ENCODE data around the gene SESTD1. TPM values are rescaled to one million over a fixed set of nuclear protein-coding genes. Genes with fewer than 3 reads are reported as not detected.

Gene SESTD1
- total and polyA plus RNA-seq, 2 of the 4 experiments (the other 2 are of a cell fraction): 8.4 to 12.7 TPM

GRCh38 chr2:179298666-179299065 lies 34.0 kb upstream of the SESTD1 start:
- Histone ChIP-seq H4K8ac (ENCODE audit: low read depth in 2 of 2, low read length in 2 of 2) (no peak overlapping the region), H3K9me1 (ENCODE audit: insufficient read depth, low read length) (no peaks in the 10 kb centered on the region), H3K9ac (ENCODE audit: low read depth, low read length) (no peak overlapping the region), H3K27me3 (ENCODE audit: control insufficient read depth, insufficient read depth, low read length) (no peaks in the 10 kb centered on the region), H3K4ac (ENCODE audit: low read depth, low read length) (no peak overlapping the region), H4K20me1 (ENCODE audit: insufficient read depth, low read length) (no peaks in the 10 kb centered on the region), H3K9me3 (ENCODE audit: control insufficient read depth, insufficient read depth, low read length) (no peaks in the 10 kb centered on the region), H2AFZ (replicated peaks; ENCODE audit: low read length, poor library complexity) (no peak overlapping the region), H3K23ac (ENCODE audit: low read depth, low read length) (no peak overlapping the region), H3K14ac (replicated peaks; ENCODE audit: low read depth, low read length) (no peak overlapping the region), H2BK20ac (ENCODE audit: low read depth, low read length) (no peak overlapping the region), H4K91ac (ENCODE audit: insufficient read depth, low read depth, low read length) (no peak overlapping the region), H2BK5ac (ENCODE audit: low read depth, low read length, poor library complexity, severe bottlenecking) (no peak overlapping the region), H2AK5ac (ENCODE audit: low read depth, low read length) (no peak overlapping the region), H2BK15ac (ENCODE audit: low read depth, low read length) (no peak overlapping the region), H2AK9ac (replicated peaks; ENCODE audit: low read depth, low read length, poor library complexity) (no peak overlapping the region), H4K5ac (ENCODE audit: low read depth, low read length) (no peak overlapping the region), H3K79me1 (ENCODE audit: low read depth in 1 of 2, low read length in 2 of 2) (no peaks in the 10 kb centered on the region), H3K4me2 (ENCODE audit: low read depth, low read length) (no peak overlapping the region), H3K18ac (ENCODE audit: low read depth, low read length) (no peak overlapping the region), H3K36me3 (ENCODE audit: control insufficient read depth, insufficient read depth, low read length) (no peaks in the 10 kb centered on the region), H3K27ac (ENCODE audit: insufficient read depth, low read length) (no peak overlapping the region), H3K4me1 (ENCODE audit: control insufficient read depth, insufficient read depth, low read length) (peaks cover 2% of the 10 kb centered on the region; the same call in 1 of the 2 replicates), H2BK120ac (ENCODE audit: low read depth, low read length) (no peak overlapping the region), H3K56ac (ENCODE audit: extremely low read depth, insufficient read depth, low read length) (no peak overlapping the region), H3K4me3 (ENCODE audit: insufficient read depth, low read depth, low read length) (no peak overlapping the region)
- TF ChIP-seq CTCF (conservative IDR thresholded peaks at IDR 0.05; ENCODE audit: low read depth, low read length) (no peak), ELK1 (IDR thresholded peaks at IDR 0.05; ENCODE audit: borderline replicate concordance, low read depth, low read length) (no peak), MAZ (IDR thresholded peaks at IDR 0.05; ENCODE audit: borderline replicate concordance, low read depth, low read length) (no peak), CEBPB (IDR thresholded peaks at IDR 0.05; ENCODE audit: low read depth, low read length) (no peak), NFE2L2 (IDR thresholded peaks at IDR 0.05; ENCODE audit: low read depth, low read length) (no peak), FOS (IDR thresholded peaks at IDR 0.05; ENCODE audit: low read depth, low read length) (no peak), SMC3 (IDR thresholded peaks at IDR 0.05; ENCODE audit: low read depth, low read length) (no peak), RCOR1 (IDR thresholded peaks at IDR 0.05; ENCODE audit: insufficient replicate concordance, low read length) (no peak), RFX5 (IDR thresholded peaks at IDR 0.05; ENCODE audit: low read depth, low read length) (no peak), POLR2A (IDR thresholded peaks at IDR 0.05; ENCODE audit: low read depth, low read length) (no peak), BHLHE40 (IDR thresholded peaks at IDR 0.05; ENCODE audit: low read depth, low read length) (no peak), RAD21 (IDR thresholded peaks at IDR 0.05; ENCODE audit: low read length) (no peak), MXI1 (IDR thresholded peaks at IDR 0.05; ENCODE audit: borderline replicate concordance, low read depth, low read length) (no peak), USF2 (IDR thresholded peaks at IDR 0.05; ENCODE audit: low read depth, low read length) (no peak), MAFK (IDR thresholded peaks at IDR 0.05; ENCODE audit: low read depth, low read length) (no peak), CHD1 (IDR thresholded peaks at IDR 0.05; ENCODE audit: low read depth, low read length) (no peak)
- dilution Hi-C loops (cut with HindIII; ENCODE audit: low sequenced_read_pairs, unreplicated experiment): no loop called here
- no peak for DNase-seq
- whole genome bisulfite sequencing, 2 experiments (ENCODE audit: extremely low coverage in 2 of 2, insufficient read length in 1 of 2): no CpG with 5 or more reads among the region's 5 CpGs
- POLR2A ChIA-PET (ENCODE audit: unreplicated experiment): no interaction called here
- no peak for ATAC-seq (ENCODE audit: low read depth)
- in situ Hi-C loops (cut with MboI; ENCODE audit: low sequenced_read_pairs): no loop called here
- CTCF ChIA-PET: no interaction called here
- BruUV-seq (replicated peaks): no TSS peak
- intact Hi-C loops (cut with micrococcal nuclease): no loop called here
